Jurkat, Clone E6-1 (cell line): ENCODE results near the gene RNF169. TPM values are rescaled to one million over a fixed set of nuclear protein-coding genes. Genes with fewer than 3 reads are reported as not detected.

Source experiments
- DNase-seq: peaks from one replicate; pipeline ENCODE4 v3.0.0-alpha.2; 2011; ENCODE audit warnings: low read depth, low spot score
- H3K4me3 ChIP-seq: 2 replicates; pipeline ENCODE4 v1.5.1; 2011; ENCODE audit warnings: mild to moderate bottlenecking, low read length, control low read depth, moderate library complexity
- polyA plus RNA-seq: library from polyadenylated mRNA; unstranded; fragments of >200 nt; gene quantifications from one replicate; pipeline ENCODE4 v1.2.1, GENCODE V29; 2012; ENCODE audit warnings: missing spikeins; ENCODE audit not compliant: insufficient read length, insufficient read depth

Gene RNF169
- 10.5 TPM for polyA plus RNA-seq

DNA sequence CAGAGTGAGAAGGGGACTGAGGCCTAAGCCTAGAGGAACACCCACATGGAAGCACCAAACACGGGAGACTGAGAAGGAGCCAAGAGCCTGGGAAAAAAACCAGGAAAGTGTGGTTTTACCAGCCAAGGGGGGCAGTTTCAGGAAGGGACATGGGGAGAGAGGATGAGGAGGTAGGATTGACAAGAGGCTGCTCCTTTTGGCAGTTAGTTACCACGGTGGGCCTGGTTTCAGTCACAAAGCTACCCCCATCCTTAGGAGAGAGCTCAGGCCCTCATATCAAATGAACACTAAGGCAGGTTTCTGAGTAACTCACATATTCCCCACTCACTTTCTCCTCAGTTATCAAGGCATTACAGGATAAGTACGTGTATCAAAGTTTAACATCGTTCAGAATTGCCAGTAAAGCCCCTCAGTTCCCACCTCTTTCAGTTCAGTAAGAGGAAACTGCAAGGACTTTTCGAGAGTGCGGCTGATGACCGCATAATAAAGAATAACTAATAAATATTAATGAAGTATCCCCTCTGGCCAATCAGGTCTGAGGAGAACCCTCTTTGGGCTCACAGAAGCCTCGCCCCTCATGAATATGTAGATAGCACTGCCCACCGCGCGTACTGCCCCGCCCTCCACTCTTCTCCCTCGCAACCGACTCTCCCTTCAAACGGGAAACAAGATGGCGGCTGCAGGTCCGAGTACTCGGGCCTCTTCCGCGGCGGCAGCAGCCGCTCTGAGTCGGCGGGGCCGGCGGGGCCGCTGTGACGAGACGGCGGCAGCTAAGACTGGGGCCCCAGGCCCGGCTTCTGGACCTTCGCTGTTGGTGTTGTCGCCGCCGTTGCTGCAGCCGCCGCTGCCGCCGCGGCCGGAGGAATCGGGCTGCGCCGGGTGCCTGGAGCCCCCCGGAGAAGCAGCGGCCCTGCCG, at the start of gene RNF169:
Gene RNF169, plus strand, starts transcription at position 639 of the 916 bp plus-strand sequence. Its CDS starts 32 bp downstream, at position 671.
- H3K4me3 ChIP-seq: peak within 1 kb of the TSS; percentile 67
- peak; percentile 92 for DNase-seq

DNA sequence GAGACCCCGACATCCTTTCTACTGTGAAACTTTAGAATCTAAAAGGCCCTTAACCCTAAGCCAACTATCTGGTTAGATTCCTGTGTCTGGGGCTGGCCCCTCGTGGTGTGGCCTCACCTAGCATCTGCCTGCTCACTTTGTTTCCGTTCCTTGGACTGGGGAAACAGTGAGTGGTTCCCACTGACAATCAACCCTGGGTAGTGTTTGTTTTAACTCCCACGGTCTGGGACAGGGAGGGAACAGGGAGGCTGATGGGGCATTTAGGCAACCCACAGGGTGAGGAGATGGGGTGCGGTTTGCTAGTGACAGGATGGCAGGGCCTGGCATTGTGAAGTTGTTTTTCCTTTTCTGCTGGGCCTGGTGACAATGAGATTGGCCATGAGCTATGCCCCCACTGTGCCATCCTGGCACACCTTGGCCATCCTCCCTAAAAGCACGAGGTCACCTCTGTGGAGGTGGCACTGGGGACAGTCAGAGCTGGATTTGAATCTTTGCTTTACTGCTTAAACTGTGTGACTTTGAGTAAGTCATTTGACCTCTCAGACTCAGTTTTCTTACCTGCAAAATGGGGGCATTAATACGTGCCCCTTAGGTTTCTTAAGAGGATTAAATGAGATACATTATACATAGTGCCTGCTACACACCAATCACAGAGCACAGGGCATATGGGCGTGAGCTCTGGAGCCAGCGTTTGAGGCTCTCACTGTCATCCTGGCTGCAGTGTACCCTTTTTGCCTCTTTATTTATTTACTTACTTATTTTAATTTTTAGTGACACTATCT, 48.8 kb upstream of the RNF169 start:
- H3K4me3 ChIP-seq: no peak overlapping the region
- no peak for DNase-seq

GRCh38 chr11:74701351-74701750, 47.3 kb upstream of the RNF169 start:
- no peak overlapping the region for H3K4me3 ChIP-seq
- DNase-seq: no peak

DNA sequence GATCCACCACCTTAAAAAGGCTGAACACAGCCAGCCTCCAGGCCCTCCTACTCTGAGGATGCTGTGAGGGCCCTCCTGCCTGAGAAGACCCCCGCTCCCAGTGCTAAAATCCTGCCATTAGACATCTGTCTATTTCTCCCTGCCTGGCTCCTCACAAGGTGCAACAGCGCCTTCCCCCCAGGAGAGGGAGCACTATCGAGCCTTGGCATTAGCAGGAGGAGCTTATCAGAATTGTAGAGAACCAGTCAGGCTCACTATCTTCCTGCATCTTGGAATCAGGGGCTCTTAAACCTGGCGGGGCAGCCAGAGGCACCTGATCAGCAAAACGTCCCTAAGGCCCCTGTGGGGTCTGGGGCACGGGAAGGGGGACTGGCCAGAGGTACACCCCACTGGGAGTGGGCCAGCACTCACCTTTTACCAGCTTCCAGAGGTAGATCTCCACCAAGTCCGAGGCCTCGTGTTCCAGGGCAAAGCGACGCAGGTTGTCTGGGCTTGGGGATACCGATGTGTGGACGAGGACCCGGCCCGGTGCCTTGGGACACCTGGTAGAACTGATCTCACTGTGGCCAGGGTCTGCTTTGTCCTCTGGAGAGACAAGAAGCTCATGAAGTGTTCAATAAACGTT, 46.2 kb upstream of the RNF169 start:
- peak; percentile 45 for DNase-seq
- no peak overlapping the region for H3K4me3 ChIP-seq

GRCh38 chr11:74703211-74703610, 45.4 kb upstream of the RNF169 start:
- DNase-seq: no peak
- H3K4me3 ChIP-seq: no peak overlapping the region

DNA sequence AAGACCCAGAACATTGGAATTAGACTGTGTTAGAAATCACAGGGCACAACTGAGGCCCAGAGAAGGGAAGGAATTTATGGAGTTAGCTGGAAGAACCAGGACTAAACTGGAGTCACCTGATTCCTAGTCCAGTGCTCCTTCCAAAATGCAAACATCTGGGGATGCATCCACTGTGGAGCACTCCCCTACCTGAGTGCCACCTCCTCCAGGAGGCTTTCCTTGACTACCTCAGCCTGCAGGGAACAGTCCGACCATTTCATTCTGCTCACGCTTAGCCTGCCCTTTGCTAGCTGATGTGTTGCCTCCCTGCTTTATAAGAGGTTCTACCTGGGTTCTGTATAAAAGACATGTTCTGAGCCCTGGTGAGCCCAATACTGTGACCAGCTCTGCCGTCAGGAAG, 41.5 kb upstream of the RNF169 start:
- H3K4me3 ChIP-seq: no peak overlapping the region
- DNase-seq: no peak

- no peak overlapping the region for H3K4me3 ChIP-seq
- DNase-seq: no peak
Observed at GRCh38 chr11:74707602-74708510, 40.8 kb upstream of the RNF169 start.

GRCh38 chr11:74709175-74709574, 39.5 kb upstream of the RNF169 start:
- DNase-seq: no peak
- no peak overlapping the region for H3K4me3 ChIP-seq

- DNase-seq: no peak
- H3K4me3 ChIP-seq: no peak overlapping the region
Observed at GRCh38 chr11:74710281-74710938, 38.2 kb upstream of the RNF169 start.

- no peak overlapping the region for H3K4me3 ChIP-seq
- no peak for DNase-seq
Observed at GRCh38 chr11:74713686-74714085, 35.0 kb upstream of the RNF169 start.

- no peak overlapping the region for H3K4me3 ChIP-seq
- no peak for DNase-seq
Observed at GRCh38 chr11:74714904-74715303, 33.7 kb upstream of the RNF169 start.

- no peak overlapping the region for H3K4me3 ChIP-seq
- DNase-seq: no peak
Observed at GRCh38 chr11:74717221-74717969, 31.3 kb upstream of the RNF169 start.

GRCh38 chr11:74719011-74719410, 29.6 kb upstream of the RNF169 start:
- no peak for DNase-seq

GRCh38 chr11:74720596-74721478, 27.8 kb upstream of the RNF169 start:
- DNase-seq: no peak
- no peak overlapping the region for H3K4me3 ChIP-seq

More at GRCh38 chr11:74719011-74719410, 29.6 kb upstream of the RNF169 start:
- no peak overlapping the region for H3K4me3 ChIP-seq

DNA sequence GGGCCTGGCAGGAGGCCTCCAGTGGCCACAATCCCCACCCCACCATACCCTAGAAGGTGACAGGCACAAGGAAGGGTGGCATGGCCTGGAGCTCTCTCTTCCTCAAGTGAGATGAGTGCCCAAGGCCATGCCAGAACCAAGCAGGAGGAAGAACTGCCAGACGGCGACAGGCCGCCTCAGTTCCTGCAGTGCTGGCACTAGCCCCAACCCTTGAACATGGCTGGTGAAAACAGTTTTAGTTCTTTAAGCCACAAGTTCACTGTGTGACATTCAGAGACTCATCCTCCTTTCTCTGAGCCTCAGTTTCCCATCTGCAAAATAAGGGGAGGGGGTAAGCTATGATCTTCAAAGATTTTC, 27.2 kb upstream of the RNF169 start:
- H3K4me3 ChIP-seq: no peak overlapping the region
- no peak for DNase-seq

- no peak overlapping the region for H3K4me3 ChIP-seq
- no peak for DNase-seq
Observed at GRCh38 chr11:74723511-74723910, 25.1 kb upstream of the RNF169 start.

- no peak overlapping the region for H3K4me3 ChIP-seq
- DNase-seq: no peak
Observed at GRCh38 chr11:74725701-74726100, 22.9 kb upstream of the RNF169 start.
